AG04450 (cell line): ENCODE measurements around the gene MAG. TPM values are rescaled to one million over a fixed set of nuclear protein-coding genes. Genes with fewer than 3 reads are reported as not detected.
"Not testable (repeated sequence)": the region's sequence is repeated elsewhere in the genome, so short reads cannot be mapped to it uniquely, and the experiment has no call there.

ENCODE experiments used
- CTCF ChIA-PET: fragments of 300-600, 350-600 bp; formaldehyde crosslinking; extraction: SDS; loops from one replicate; lab custom pipeline; 2022; ENCODE audit warnings: antibody characterized with exemption, inconsistent platforms; lab: Charles Lee
- POLR2A ChIA-PET: fragments of 350-600 bp; formaldehyde crosslinking; extraction: SDS; loops from one replicate; lab custom pipeline; 2021; ENCODE audit warnings: antibody characterized with exemption, inconsistent platforms; lab: Yijun Ruan, JAX
- DNase-seq: peaks from one replicate; pipeline ENCODE4 v3.0.0-alpha.2; 2011; ENCODE audit warnings: low read depth, low spot score
- H3K27ac ChIP-seq: one replicate; pipeline ENCODE4 v1.5.1; 2012; ENCODE audit warnings: low read depth, low read length, control low read depth
- H3K27me3 ChIP-seq: one replicate; pipeline ENCODE4 v1.6.0; 2012; ENCODE audit warnings: low read length; ENCODE audit not compliant: control insufficient read depth, insufficient read depth
- H3K4me3 ChIP-seq: 2 replicates; pipeline ENCODE4 v1.5.1; 2011; ENCODE audit warnings: mild to moderate bottlenecking, low read depth, low read length, control low read depth
- H3K9me3 ChIP-seq: 2 replicates; pipeline ENCODE4 v1.5.1; 2012; ENCODE audit warnings: low read length; ENCODE audit not compliant: control insufficient read depth, insufficient read depth
- polyA plus RNA-seq: library from polyadenylated mRNA; depleted of rRNA; stranded (reverse); fragments of >200 nt; gene quantifications from 2 replicates; pipeline ENCODE4 v1.2.3, GENCODE V29; 2011
- TF ChIP-seq, protein P1 (sequence below): IDR thresholded peaks from 2 replicates; pipeline ENCODE4 v1.5.1; 2011; ENCODE audit warnings: low read depth, low read length, control low read depth, inconsistent platforms

The MAG gene
- polyA plus RNA-seq, 1 experiment = not detected

DNA sequence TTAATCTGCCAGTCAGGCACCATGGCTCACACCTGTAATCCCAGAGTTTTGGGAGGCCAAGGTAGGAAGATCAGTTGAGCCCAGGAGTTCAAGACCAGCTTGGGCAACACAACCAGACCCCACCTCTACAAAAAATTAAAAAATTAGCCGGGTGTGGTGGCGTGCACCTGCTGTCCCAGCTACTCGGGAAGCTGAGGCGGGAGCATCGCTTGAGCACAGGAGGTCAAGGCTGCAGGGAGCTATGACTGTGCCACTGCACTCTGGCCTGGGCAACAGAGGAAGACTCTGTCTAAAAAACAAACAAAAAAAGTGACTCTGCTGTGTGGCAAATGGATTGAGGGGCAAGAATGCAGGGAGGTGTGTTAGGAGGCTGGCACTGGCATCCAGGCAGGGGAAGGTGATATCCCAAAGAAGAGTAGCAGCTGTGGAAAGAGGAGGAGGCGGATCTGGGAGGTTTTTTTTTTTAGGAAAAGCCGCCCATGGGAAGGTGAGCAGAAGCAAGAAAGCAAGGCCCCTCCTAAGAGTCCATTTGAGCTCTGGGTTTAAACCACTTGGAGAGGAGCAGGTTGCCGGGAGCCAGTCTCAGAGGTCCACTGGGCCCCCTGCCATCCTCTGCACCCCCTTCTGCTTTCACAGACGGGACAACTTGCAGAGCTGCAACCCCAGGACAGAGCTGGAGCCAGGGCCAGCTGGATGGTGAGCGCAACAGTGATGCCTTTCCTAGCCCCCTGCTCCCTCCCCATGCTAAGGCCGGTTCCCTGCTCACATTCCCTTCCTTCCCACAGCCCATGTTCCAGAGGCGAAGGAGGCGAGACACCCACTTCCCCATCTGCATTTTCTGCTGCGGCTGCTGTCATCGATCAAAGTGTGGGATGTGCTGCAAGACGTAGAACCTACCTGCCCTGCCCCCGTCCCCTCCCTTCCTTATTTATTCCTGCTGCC, 7.5 kb upstream of the MAG start:
- ChIA-PET CTCF (interaction anchor here (2.2 kb wide), 1 partner anchor 211 kb away, joined by 6 read pairs; no protein-coding TSS in a partner anchor), POLR2A (no interaction called here)
- DNase-seq = no peak
- Histone ChIP-seq H3K27ac (no peak overlapping the region), H3K27me3 (peaks cover 14% of the 10 kb centered on the region), H3K9me3 (no peaks in the 10 kb centered on the region), H3K4me3 (no peak overlapping the region)
- TF ChIP-seq, protein P1, sequence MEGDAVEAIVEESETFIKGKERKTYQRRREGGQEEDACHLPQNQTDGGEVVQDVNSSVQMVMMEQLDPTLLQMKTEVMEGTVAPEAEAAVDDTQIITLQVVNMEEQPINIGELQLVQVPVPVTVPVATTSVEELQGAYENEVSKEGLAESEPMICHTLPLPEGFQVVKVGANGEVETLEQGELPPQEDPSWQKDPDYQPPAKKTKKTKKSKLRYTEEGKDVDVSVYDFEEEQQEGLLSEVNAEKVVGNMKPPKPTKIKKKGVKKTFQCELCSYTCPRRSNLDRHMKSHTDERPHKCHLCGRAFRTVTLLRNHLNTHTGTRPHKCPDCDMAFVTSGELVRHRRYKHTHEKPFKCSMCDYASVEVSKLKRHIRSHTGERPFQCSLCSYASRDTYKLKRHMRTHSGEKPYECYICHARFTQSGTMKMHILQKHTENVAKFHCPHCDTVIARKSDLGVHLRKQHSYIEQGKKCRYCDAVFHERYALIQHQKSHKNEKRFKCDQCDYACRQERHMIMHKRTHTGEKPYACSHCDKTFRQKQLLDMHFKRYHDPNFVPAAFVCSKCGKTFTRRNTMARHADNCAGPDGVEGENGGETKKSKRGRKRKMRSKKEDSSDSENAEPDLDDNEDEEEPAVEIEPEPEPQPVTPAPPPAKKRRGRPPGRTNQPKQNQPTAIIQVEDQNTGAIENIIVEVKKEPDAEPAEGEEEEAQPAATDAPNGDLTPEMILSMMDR = no peak

DNA sequence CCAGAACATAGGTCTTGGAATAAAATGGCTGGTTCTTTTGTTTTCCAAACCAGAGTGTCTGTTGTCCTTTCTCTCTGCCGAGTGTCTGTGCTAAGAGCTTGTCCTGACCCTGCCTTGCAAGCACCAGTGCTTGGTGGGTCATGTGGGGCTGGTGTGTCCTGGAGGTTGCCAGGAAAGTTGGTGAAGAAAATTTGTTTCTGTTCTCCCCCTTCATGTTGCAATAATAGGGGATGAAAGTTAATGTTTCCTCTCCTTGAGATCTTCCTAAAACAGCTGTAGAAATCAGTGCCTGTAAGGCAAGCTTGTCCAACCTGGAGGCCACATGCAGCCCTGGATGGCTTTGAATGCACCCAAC, 6.9 kb upstream of the MAG start:
- peaks cover 14% of the 10 kb centered on the region for H3K27me3 ChIP-seq
- H3K4me3 ChIP-seq = no peak overlapping the region
- DNase-seq = no peak
- CTCF ChIA-PET = interaction anchor here (0.7 to 2.2 kb wide), 2 partner anchors 29 to 210 kb away, joined by 4 to 6 read pairs; no protein-coding TSS in a partner anchor
- no peak overlapping the region for H3K27ac ChIP-seq
- POLR2A ChIA-PET = no interaction called here
- H3K9me3 ChIP-seq = no peaks in the 10 kb centered on the region
- TF ChIP-seq, protein P1 = no peak

DNA sequence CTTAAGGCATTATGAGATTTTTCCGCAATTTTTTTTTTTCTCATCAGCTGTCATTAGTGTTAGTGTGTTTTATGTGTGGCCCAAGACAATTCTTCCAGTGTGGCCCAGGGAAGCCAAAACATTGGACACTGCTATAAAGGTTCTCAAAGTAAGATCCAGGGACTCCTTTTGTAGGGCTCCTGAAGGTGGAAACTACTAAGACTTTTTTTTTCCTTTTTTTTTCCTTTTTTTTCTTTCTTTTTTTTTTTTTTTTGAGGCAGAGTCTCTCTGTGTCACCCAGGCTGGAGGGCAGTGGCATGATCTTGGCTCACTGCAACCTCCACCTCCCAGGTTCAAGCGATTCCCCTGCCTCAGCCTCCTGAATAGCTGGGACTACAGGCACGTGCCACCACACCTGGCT, 6.5 kb upstream of the MAG start:
- DNase-seq, H3K4me3 ChIP-seq, POLR2A ChIA-PET, H3K9me3 ChIP-seq, H3K27ac ChIP-seq: not testable (repeated sequence)
- peaks cover 14% of the 10 kb centered on the region for H3K27me3 ChIP-seq
- CTCF ChIA-PET = interaction anchor here (0.7 to 2.2 kb wide), 2 partner anchors 30 to 210 kb away, joined by 4 to 6 read pairs; no protein-coding TSS in a partner anchor

DNA sequence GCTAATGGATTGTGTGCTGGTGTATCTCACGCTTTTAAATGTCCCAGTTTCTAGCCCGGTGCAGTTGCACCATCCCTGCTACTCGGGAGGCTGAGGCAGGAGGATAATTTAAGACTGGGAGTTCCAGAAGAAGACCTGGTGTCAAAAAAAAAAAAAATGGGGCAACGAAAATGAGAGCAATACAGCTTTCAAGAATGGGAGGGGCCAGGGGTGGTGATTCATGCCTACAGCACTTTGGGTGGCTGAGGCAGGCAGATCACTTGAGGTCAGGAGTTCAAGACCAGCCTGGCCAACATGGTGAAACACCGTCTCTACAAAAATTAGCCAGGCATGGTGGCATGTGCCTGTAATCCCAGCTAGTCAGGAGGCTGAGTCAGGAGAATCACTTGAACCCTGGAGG, 5.9 kb upstream of the MAG start:
- POLR2A ChIA-PET, H3K4me3 ChIP-seq, DNase-seq, H3K27ac ChIP-seq, H3K9me3 ChIP-seq: not testable (repeated sequence)
- H3K27me3 ChIP-seq = peaks cover 14% of the 10 kb centered on the region
- CTCF ChIA-PET = interaction anchor here (2.2 kb wide), 1 partner anchor 209 kb away, joined by 6 read pairs; no protein-coding TSS in a partner anchor

DNA sequence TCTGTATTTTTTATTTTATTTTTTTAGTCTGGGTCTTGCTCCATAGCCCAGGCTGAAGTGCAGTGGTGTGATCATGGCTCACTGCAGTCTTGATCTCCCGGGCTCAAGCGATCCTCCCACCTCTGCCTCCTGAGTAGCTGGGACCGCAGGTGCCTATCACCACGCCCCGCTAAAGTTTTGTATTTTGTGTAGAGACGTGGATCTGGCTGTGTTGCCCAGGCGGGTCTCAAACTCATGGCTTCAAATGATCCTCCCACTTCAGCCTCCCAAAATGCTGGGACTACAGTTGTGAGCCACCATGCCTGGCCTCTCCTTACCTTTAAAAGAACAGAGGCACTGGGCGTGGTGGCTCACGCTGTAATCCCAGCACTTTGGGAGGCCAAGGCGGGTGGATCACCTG, 4.2 kb upstream of the MAG start:
- CTCF ChIA-PET = no interaction called here
- H3K4me3 ChIP-seq = no peak overlapping the region
- no peak overlapping the region for H3K27ac ChIP-seq
- POLR2A ChIA-PET = no interaction called here
- H3K9me3 ChIP-seq = no peaks in the 10 kb centered on the region
- TF ChIP-seq, protein P1 = no peak
- DNase-seq = no peak
- H3K27me3 ChIP-seq = peaks cover 6% of the 10 kb centered on the region

DNA sequence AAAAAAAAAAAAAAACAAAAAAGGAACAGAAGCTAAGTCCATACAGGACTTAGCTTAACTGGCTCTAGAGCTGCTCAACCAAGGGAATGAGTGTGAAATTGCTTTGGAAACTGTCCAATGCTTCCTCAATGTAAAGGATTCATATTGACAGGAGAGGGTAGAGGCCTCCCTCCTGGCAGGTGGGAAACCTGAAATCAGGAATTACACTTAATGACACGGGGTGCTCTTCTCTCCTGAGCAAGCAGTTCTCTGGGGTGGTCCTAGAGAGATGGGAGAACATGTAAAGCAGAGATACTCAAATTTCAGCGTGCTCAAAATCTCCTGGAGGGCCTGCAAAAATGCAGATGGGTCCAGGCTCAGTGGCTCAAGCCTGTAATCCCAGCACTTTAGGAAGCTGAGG, 3.6 kb upstream of the MAG start:
- Histone ChIP-seq H3K27ac (no peak overlapping the region), H3K27me3 (peaks cover 10% of the 10 kb centered on the region), H3K4me3 (no peak overlapping the region), H3K9me3 (no peaks in the 10 kb centered on the region)
- no peak for DNase-seq
- POLR2A ChIA-PET = no interaction called here
- CTCF ChIA-PET = no interaction called here
- TF ChIP-seq, protein P1 = no peak
